Tongue (tissue), 2 donors: Measurements from ENCODE around the gene HPCAL1. TPM values are rescaled to one million over a fixed set of nuclear protein-coding genes. Genes with fewer than 3 reads are reported as not detected.

Experiments
- DNase-seq: peaks from one replicate; pipeline ENCODE4 v3.0.0-alpha.2; 2015
- total RNA-seq: library from RNA; depleted of rRNA; stranded (reverse); fragments of >200 nt; gene quantifications from one replicate; pipeline ENCODE4 v1.2.3, GENCODE V29; 2014

HPCAL1 gene
- total RNA-seq, 1 donor from 2014 or later = 37.4 TPM

- DNase-seq = no peak
Observed at GRCh38 chr2:10338270-10339188, 35.8 kb downstream of the HPCAL1 start.

- DNase-seq = no peak
Observed at GRCh38 chr2:10339647-10340592, 37.2 kb downstream of the HPCAL1 start.

DNA sequence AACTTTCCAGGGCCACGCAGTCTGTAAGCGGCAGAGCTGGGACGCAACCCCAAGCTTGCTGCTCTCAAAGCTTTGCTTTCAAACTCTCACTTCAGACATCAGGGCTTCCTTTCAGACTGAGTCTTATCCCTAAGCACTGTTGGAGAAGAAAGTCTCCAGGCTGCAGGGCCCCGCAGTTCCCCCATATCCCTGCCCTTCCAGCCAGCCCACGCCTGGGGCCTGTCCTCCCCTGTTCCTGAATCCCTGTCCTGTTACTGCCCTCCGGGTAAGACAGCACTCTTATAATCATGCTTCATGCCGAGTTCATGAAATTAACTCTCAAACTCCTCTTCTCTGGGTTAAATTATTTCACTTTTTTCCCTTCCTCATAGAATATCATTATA is 37.9 kb downstream of the HPCAL1 start:
- no peak for DNase-seq

DNA sequence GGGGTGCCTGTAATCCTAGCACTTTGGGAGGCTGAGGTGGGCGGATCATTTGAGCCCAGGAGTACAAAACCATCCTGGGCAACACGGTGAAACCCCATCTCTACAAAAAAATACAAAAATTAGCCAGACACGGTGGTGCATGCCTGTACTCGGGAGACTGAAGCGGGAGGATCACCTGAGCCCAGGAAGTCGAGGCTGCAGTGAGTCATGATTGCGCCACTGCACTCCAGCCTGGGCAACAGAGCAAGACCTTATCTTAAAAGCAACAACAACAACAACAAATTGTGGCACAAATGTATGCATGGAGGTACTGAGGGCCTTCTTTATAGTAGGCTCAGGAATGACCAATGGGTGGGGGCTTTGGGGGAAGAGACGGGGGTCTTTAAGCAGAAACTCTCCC is 38.5 kb downstream of the HPCAL1 start:
- no peak for DNase-seq

GRCh38 chr2:10342245-10342951 is 39.7 kb downstream of the HPCAL1 start:
- DNase-seq = no peak

DNA sequence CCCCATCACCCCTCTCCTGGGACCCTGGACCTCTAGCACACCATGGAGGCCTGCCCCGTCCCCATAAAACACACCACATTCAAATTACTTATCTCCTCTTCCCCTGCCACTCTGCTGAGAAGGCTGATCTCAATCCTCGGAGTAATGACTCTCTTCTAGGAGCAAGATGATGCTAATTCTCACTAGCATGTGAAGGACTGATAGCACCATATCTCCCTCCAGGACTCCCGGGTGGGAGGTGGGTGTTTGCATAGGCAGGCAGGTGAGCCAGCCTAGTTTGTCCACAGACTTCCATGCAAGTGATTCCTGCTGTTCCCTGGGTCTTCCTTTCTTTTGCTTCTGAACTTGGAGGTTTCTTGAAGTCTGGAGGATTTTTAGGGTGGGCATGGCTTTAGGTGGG is 40.5 kb downstream of the HPCAL1 start:
- DNase-seq = no peak

DNA sequence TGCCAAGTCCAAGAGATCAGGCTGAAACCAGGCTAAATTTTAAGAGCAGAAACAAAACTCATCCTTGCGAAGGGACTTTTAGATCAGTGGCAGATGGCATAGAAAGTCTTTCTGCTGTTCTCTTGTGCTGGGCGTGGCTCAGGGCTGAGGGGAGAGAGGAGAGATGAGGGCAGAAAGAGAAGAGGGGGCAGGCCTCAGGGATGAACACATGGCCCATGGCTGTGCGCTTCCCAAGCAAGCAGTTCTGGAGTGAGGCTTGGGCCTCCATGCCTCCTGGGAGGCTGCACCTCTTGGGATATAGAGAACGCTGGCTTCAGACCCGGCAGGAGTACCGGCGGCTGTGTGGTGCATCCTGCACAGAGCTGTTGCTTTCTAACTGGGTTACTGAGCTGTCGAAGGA is 41.0 kb downstream of the HPCAL1 start:
- no peak for DNase-seq

DNA sequence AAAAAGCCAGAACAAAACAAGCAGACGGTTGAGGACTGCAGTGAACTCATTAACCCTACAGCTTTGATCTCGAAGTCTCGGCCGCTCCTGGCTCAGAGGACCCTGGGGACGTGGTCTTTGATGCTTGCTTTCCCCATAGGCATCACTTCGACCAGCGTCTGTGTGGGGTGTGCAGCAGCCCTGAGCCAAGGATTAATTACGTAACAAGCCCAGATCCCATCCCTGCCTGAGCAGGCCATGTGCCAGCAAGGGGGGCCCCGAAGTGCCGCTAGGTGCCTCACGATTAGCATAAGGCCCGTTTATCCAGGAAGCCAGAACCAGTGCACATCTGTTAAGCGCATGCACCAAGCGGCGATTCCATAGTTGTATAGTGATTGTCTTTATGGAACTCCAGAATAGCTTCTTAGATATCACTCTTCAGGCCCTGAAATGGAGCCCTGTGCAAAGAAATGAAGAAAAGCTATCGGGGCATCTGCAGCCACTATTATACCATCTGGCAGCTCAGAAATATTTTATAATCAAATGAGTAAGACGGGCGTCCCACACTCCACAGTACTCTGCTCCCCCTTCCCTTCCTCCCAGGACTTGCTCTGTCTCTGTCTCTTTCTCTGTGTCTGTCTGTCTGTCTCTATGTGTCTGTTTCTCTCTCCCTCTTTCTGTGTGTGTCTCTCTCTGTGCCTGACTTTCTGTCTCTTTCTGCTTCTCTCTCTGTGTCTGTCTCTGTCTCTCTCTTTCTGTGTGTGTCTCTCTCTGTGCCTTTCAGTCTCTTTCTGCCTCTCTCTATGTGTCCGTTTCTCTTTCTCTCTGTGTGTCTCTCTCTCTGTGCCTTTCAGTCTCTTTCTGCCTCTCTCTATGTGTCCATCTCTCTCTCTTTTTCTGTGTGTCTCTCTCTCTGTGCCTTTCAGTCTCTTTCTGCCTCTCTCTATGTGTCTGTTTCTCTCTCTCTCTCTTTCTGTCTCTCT is 41.7 kb downstream of the HPCAL1 start:
- DNase-seq = no peak

GRCh38 chr2:10345126-10345525 is 42.4 kb downstream of the HPCAL1 start:
- DNase-seq = no peak

DNA sequence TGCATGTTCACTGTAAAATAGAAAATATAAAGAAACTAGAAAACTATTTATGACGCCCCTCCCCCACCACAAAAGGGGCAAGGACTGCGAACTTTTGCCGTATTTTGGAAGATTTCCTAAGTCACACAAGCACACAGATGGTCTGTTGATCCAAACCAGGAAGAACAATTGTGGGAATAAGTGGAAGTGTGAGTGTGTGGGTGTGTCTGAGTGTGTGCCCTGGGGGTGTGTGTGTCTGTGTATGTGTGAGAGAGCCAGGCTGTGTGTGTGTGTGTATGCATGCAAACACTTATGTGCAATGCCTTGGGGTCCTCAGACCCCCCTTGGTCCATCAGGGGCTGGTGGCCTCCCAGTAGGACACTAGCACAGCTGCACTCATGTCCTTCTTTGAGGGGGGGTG is 43.1 kb downstream of the HPCAL1 start:
- no peak for DNase-seq

GRCh38 chr2:10346929-10347561 is 44.3 kb downstream of the HPCAL1 start:
- no peak for DNase-seq

GRCh38 chr2:10347562-10347948 is 44.9 kb downstream of the HPCAL1 start:
- peak; percentile 72 for DNase-seq

DNA sequence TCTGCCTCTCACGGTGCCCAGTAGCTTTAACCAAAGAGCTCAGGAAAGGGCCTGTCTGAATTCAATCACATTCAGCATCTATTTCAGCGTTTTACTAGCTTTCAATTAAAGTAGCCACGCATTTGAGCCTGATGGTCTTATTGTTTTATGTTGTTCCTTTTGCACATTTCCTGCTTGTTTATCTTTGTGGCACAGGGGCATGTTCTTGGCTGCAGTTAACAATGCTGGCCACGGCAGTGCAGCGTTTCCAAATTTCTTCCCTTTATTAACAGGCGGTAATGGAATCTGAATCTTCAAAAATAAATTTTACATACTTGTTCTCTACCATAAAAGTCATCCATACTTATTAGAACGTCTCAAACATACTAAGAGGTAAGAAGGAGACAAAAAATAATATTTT is 46.2 kb downstream of the HPCAL1 start:
- DNase-seq = no peak

DNA sequence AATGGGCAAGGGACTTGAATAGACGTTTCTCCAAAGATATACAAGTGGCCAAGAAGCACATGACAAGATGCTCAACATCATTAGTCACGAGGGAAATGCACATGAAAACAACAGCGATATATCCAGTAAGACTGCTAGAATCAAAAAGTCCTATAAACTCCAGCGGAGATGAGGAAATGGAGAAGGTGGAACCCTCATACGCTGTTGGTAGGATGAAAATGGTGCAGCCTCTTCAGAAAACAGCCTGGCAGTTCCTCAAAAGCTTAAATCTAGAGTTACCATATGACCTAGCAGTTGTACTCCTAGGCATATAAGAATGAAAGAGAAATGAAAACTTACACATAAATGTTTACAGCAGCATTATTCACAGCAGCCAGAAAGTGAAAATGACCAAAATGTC is 48.1 kb downstream of the HPCAL1 start:
- no peak for DNase-seq

DNA sequence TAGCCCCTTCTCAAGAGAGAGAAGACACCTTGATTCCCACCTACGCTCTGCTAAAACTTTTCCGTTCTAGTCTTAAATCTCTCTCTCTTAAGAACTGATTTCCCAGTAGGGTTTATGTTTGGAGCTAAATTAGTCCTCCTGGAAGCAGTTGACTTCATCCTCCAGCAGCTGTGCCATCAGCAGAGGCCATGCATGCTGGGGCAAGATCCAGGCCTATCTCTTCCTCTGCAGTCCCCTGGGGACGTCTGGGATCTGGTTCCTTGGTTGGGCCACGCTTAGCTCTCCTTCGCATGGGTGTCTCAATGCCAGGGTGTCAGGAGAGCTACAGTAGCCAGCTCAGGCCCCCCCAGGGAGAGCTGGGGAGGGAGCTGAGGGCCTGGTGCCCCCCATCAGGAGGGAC is 49.7 kb downstream of the HPCAL1 start:
- no peak for DNase-seq

DNA sequence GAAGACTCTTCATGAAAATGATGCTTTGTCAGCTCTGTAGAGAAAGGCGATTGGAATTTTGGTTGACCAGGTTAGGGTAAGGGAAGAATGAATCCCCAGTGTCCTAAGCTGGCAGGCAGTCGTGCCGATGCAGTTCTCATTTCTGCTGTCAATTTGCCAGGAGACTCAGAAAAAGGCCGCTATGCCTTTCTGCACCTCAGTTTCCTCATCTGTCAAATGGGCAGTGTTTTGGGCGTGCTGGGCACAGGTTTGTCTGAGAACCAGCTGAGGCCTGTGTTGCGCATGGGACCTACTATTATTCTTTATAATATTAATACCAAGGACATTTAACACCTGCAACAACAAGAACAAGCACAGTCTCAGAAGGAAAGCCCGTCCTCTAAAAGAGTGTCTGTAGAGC is 50.3 kb downstream of the HPCAL1 start:
- no peak for DNase-seq

GRCh38 chr2:10353931-10354330 is 51.2 kb downstream of the HPCAL1 start:
- no peak for DNase-seq

DNA sequence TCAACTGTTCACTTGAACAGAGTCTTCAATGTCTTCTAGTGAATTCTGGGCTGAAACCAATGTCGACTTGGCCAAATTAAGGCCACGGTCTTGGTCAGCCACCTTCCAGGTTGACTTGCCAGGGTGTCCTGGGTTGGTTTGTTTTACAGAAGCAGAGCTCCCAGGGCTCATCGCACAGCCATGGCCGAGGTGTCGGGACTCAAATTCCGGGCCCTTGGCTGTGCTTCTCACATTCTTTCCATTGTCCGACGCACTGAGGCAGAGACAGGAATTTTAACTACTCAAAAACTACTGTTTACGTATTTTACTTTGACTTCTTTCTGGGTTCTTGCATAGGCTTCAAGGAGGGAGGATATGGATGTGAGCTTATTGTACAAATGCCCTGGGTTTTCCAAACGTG is 51.7 kb downstream of the HPCAL1 start:
- no peak for DNase-seq

DNA sequence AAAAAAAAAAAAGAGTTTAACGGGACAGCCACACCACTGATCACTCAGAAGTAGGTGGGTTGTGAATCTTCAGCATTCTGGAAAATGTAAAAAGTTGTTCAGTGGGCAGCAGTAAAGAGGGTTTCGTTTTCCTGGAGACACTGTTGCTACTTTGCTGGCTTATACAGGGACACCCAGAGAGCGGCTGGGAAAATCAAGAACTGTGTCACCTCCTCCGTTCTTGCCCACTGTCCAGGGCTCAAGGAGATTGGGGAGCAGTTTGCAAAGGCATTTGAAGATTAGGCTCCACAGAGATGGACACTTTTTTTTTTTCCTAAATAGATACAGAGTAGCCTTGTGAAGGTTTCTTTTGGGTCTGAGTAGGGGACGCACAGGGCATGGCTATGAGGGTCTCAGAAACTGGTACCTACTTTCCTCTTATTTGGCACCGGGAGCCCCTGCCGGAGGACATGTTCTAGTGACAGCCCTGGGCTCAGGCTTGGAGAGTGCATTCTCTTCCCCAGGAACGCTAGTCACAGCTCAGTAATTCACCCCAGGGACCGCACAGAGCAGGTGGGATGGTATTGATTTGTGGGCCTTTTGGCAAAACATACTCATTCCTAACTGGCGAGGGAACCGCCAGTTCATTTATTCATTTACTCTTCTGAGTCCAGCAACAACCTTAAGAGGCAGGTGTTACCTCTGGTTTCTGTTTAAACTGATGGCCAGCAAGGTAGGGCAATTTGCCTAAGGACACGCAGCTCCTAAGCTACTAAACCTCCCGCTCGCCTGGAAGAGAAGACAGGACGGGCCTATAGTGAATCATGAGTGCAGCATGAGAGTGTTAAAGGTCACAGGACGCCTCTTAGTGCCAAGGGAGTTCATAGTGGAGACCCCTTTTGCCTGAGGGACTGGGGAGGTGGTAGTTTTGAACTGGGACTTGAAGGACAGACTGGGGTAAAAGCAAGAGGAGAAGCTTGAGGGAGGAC is 53.1 kb downstream of the HPCAL1 start:
- no peak for DNase-seq

DNA sequence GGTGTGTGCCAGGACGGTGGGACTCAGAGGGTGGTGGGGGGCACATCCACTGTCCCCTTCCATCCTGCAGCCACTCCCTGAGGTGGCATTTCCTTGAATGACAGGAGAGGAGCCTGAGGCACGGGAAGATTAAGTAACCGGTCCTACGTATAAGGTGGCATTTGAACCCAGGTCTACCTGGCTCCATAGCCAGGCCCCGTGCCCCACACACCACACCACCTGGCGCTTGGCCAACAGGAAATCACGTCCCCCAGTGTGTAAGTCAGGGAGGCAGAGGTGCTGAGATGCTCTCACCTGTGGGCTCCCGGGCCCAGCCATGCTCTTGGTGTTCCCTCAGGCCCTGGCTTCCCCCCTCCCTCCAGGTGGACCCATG is 53.7 kb downstream of the HPCAL1 start:
- DNase-seq = no peak
